HG02870 (cell line): ENCODE measurements around the gene ACP7.
"Not testable (repeated sequence)": the region's sequence is repeated elsewhere in the genome, so short reads cannot be mapped to it uniquely, and the experiment has no call there.

ENCODE experiments used
- ATAC-seq: cut with Tn5 transposase; IDR thresholded peaks from one replicate; pipeline ENCODE4 v1.9.1; 2021; ENCODE audit warnings: mild to moderate bottlenecking, moderate library complexity; ENCODE audit not compliant: unreplicated experiment

The ACP7 gene

DNA sequence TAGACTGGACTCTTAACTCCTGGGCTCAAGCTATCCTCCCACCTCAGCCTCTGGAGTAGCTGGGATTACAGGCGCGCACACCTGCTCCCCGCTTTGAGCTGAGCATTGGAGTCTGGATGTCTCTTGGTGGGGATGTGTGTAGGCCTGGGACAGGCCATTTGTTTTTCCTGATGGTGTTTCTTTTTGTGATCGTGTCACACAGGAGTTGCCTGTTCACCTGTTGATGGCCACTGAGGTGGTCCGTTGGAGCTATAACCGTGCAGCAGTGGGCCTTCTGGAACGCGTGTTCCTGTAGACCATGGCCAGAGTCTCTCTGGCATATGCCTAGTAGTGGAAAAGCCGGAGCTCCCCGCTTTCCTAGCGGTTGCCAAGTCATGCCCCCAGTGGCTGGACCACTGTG, 44.9 kb downstream of the ACP7 start:
- no peak for ATAC-seq

DNA sequence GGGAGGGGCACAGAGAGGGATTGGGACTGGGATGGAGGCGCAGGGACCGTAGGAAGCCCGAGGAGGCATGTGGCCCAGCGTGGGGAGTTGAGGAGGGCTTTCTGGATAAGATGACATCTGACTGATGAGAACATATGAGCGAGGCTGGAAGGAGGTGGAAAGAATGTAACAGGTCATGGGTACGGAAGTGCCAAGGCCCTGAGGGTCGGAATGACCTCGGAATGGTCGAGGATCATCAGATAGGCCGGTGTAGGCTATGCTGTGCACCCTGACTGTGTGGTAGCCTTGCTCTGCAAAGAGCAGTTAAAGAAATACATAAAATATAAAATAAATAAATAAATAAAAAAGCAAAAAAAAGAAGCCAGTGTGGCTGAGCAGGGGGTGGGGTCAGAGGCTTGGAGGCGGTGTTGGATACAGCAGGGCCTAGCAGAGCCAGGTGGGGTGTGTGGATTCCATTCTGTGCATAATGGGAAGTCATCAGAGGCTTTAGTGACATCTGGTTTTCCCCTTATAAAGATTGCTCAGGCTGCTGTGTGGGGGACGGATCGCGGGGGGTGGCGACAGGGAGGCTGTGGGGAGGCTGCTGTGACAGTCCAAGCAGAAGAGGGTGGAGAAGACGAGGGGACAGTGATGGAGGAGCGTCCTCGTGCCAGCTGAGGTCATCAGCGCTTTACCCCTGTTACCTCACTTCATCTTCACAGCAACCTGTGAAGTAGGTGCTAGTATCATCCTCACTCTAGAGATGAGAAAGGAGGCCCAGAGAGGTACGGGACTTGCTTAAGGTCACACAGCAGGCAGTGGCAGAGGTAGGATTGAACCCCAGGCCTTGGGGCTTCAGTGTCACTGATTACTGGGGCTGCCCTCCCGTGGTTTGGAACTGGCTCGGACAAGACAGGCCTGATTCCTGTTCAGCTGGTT, 46.4 kb downstream of the ACP7 start:
- ATAC-seq, result no peak

DNA sequence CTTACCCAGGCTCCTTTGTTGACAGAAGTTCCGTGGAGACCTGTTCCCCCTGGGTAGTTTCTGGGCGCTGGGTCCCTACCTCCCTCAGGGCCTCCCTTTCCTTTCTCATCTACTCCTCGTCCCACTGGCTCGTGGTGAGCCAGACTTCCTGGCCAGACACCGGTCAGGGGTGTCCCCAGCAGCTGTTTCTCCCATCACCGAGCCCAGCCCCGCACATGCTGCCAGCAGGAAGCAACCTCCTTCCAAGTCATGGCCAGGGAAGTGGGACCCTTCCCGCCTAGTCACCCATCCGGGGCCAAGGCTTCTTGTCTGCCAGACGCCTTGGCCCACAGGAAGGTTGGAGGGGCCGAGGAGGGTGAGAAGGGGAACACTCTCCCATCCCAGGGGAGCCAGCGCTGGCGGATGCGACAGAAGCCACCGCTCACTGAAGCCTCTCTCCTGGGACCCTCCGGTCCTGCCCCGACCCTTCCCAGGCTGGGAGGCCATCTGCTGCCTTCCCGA, 47.1 kb downstream of the ACP7 start:
- no peak for ATAC-seq

GRCh38 chr19:39132344-39132969, 48.3 kb downstream of the ACP7 start:
- ATAC-seq, result no peak

- no peak for ATAC-seq
These were observed 49.5 kb downstream of the ACP7 start for GRCh38 chr19:39133431-39134270.

DNA sequence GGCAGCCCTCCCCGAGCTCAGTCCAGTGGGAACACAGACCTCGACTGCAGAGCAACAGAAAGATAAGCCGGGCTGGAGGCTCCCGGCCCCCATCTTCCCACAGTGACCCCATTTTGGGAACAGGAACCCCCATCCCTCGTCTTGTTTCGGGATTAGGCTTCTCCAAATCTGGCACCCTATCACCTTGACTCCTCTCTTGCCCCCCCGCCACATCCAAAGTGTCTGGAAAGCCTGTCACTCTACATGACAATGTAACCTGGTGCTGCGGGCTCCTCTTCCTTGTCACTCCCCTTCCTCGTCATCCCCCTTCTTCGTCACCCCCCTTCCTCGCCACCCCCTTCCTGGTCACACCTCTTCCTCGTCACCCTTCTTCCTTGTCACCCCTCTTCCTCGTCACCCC, 51.5 kb downstream of the ACP7 start:
- ATAC-seq, result no peak

DNA sequence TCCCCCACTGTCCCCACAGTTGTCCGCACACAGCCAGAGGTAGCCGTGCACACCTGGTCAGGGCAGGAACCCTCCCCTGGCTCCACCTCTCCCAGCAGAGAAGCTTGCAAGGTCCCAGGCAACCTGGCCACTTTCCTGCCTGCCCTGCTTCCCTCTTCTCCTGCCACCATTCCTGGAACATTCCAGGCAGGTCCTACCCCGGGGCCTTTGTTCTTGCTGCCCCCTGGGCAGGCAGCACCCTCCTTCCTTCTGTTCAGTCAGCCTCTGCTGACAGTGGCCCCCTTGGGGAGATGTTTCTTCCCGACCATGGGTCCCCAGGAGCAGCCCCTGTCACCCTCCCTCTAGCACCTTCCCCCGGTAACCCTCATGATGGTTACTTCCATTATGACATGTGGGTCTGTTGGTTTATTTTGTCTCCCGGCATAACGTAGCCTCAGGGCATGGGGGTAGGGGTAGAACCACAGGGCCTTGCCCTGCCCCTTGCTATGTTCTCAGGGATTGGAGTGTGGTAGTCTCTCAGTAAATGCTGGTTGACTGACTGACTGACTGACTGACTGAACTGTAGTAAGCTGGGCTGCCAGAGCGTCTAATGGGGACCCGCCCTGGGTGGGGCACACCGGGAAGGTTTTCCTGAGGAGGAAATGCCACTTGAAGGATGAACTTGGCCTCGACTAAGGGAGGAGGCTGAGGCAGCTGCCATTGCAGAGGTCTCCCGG, 52.2 kb downstream of the ACP7 start:
- no peak for ATAC-seq

DNA sequence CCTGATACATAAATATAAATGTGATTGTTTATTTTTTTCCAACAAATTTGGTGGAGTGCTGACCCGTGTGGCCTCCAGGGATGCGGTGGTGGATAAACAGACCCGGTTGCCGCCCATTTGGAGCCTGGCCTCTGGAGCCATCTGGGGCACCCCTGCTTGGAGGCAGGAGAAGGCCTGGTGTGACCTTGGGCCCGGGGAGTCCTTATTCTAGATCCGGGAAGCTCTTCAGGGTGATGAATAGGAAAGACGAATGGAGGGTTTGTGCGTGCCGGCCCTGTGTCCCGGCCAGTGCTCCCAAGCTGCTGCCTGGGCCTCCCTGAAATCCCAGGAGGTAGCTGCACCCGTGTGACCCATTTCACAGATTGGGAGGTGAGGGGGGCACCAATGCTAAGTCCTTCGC, 53.0 kb downstream of the ACP7 start:
- ATAC-seq, result no peak

- no peak for ATAC-seq
These were observed 54.3 kb downstream of the ACP7 start for GRCh38 chr19:39138221-39139211.

DNA sequence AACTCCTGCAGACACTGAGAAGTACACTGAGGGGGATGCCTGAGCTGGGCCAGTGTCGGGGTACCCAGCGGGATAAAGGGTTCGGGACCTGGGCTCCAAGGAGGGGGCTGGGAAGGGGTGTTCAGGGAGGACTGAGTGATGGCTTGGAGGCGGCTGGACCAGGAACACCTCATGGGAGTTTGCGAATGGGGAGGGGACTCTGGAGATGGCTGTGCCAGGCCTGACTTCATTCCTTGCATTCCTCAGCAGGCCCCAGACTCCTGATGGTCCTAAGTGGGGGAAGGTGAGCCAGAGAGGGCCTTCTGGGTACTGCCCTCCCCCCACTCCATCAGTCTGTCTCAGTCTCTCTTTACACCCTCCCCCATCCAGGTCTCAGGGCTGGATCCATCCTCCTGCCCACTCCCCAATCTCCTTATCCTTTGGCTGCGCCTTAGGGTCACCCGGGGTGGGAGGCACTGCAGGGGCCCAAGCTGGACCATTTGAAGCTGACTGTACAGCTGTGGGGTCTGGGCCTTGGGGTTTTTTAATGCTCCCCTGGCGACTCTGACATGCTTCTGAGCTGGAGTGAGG, 55.2 kb downstream of the ACP7 start:
- ATAC-seq, result no peak

DNA sequence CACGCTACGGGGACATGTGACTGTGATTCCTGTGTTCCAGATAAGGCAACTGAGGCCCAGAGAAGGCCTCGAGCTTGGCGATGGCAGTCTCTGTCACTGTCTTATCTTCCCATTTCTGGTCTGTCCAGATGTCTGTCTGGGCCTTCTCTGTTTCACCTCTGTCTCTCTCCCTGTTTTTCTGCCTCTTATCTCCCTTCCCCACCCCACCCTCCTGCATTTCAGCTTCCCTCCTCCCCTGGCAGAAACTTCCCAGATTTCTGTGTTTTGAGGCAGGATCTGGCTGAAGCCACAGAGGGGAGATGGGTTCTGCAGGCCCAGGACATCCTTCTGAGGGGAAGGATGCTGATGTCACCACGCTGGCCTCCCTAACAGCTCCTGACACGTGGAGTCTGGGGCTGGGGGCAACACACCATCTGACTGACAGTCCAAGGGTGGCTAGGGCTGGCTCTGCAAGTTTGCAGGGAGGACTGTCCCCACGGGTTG, 55.8 kb downstream of the ACP7 start:
- ATAC-seq, result no peak

- ATAC-seq, result no peak
These were observed 56.4 kb downstream of the ACP7 start for GRCh38 chr19:39140594-39140993.

GRCh38 chr19:39141929-39142328, 57.8 kb downstream of the ACP7 start:
- no peak for ATAC-seq

GRCh38 chr19:39142630-39143029, 58.5 kb downstream of the ACP7 start:
- ATAC-seq, result no peak

GRCh38 chr19:39143757-39144289, 59.7 kb downstream of the ACP7 start:
- ATAC-seq, result not testable (repeated sequence)

DNA sequence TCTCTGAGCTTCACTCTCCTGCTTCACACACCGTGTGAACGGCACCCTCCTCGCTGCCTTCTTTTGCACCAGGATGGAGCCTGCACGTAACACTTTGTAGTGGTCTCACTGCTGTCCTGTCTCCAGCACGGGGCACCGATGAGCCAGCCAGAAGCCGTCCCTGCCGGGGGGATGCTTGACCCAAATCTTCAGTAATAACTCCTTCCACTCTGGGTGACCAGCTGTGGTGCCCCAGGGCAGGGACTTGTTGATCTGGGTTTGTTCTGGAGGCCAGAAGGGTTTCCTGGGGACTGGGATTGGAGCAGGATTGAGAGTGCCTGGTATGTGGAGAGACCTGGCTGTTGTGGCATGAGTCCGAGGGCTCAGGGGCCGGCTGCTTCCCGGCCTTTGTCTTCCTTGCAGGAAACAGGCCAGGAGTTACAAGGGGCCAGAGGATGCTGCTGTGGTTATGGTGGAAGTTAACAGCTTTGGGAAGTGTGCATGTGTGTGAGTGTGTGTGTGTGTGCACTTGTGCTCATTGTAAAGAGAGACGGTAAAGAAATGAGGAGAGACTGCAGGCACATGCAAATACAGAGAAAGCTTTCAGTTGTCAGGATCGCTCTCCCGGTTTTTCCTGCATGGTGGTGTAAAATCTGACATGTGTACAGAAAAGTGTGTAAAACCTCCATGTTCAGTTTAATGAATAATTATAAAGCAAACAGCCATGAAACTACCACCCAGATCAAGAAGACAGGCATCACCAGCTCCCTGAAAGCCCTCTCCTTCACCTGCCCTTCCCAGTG, 60.3 kb downstream of the ACP7 start:
- ATAC-seq, result no peak

GRCh38 chr19:39145180-39145953, 61.2 kb downstream of the ACP7 start:
- no peak for ATAC-seq
